Sigmoid colon (tissue), 4 donors: ENCODE results near the gene EHD1.

Source experiments
- EP300 ChIP-seq, 4 donors: sonication (generic); formaldehyde crosslinking; IDR thresholded peaks; one replicate each; pipeline ENCODE4 v1.6.1; 2017; ENCODE audit warnings: antibody characterized with exemption in 4 of 4
- POLR2A ChIP-seq, 2 donors: fragments of 450-650 bp; IDR thresholded peaks; one replicate each; pipeline ENCODE4 v1.6.1; 2016; ENCODE audit warnings: antibody characterized with exemption in 2 of 2, mild to moderate bottlenecking in 2 of 2, moderate library complexity in 2 of 2
- POLR2AphosphoS5 ChIP-seq, 4 donors: sonication (generic); formaldehyde crosslinking; IDR thresholded peaks; one replicate each; pipeline ENCODE4 v1.6.1; 2017; ENCODE audit warnings: antibody characterized with exemption in 4 of 4
- TF ChIP-seq, protein P1 (sequence below), 4 experiments: fragments of 450-650 bp in 3 of 4; fragments of 200-600 bp in 1 of 4; IDR thresholded peaks; one replicate each; pipeline ENCODE4 v1.5.1; 2016 to 2019; ENCODE audit warnings: antibody characterized with exemption in 4 of 4, mild to moderate bottlenecking in 3 of 4, moderate library complexity in 2 of 4

DNA sequence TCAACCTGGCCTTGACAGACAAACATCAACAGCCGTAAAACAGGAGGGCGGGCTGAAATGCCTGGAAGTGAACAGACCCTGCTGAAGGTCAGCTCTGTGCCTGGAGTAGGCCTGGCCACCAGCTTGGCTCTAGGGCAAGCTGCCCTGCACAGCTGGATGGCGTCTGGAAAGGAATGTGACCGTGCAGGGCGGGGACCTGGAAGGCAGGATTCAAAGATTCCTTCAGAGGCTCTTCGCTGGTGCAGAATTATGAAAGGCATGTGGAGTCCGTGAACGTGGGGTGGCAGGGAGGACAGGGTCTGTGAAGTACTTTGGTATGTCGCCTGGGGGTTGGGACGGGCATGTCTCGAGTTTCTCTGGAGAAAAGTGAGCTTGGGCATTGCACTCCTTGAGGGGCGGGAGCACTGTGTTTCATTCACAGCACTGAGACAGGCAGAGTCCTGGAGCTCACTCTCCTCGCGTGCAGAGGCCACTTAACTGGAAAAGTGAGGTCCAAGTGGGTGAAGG lies 1.5 kb downstream of the EHD1 start:
- TF ChIP-seq, protein P1, sequence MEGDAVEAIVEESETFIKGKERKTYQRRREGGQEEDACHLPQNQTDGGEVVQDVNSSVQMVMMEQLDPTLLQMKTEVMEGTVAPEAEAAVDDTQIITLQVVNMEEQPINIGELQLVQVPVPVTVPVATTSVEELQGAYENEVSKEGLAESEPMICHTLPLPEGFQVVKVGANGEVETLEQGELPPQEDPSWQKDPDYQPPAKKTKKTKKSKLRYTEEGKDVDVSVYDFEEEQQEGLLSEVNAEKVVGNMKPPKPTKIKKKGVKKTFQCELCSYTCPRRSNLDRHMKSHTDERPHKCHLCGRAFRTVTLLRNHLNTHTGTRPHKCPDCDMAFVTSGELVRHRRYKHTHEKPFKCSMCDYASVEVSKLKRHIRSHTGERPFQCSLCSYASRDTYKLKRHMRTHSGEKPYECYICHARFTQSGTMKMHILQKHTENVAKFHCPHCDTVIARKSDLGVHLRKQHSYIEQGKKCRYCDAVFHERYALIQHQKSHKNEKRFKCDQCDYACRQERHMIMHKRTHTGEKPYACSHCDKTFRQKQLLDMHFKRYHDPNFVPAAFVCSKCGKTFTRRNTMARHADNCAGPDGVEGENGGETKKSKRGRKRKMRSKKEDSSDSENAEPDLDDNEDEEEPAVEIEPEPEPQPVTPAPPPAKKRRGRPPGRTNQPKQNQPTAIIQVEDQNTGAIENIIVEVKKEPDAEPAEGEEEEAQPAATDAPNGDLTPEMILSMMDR (IDR thresholded peaks at IDR 0.05) = no peak
- peak in 1 of 4 donors; percentile 9 for TF ChIP-seq POLR2AphosphoS5 (IDR thresholded peaks at IDR 0.05)
- no peak for TF ChIP-seq POLR2A (IDR thresholded peaks at IDR 0.05)
- no peak for TF ChIP-seq EP300 (IDR thresholded peaks at IDR 0.05)
